GM12878 (cell line): Measurements from ENCODE around the gene DUSP16.

Experiments used
- ASH2L ChIP-seq: fragments of 300-600, 200-600 bp; sonication (generic); IDR thresholded peaks from 2 replicates; pipeline ENCODE4 v1.6.1; 2017; ENCODE audit warnings: low read depth, mild to moderate bottlenecking, borderline replicate concordance
- CBFB ChIP-seq: IDR thresholded peaks from 2 replicates; pipeline ENCODE4 v1.6.1; 2016; ENCODE audit warnings: antibody characterized with exemption, low read depth
- CEBPZ ChIP-seq: fragments of 150-350 bp; IDR thresholded peaks from 2 replicates; pipeline ENCODE4 v1.6.1; 2016; ENCODE audit warnings: low read depth, low read length
- EZH2 ChIP-seq: IDR thresholded peaks from 2 replicates; pipeline ENCODE4 v1.6.1; 2012; ENCODE audit warnings: low read depth, mild to moderate bottlenecking, control low read depth, inconsistent platforms, low read length, borderline replicate concordance; ENCODE audit not compliant: control insufficient read depth
- HCFC1 ChIP-seq: fragments of 150-350 bp; IDR thresholded peaks from 2 replicates; pipeline ENCODE4 v1.6.1; 2014; ENCODE audit warnings: low read length
- MLLT1 ChIP-seq: fragments of 450-650 bp; IDR thresholded peaks from 2 replicates; pipeline ENCODE4 v1.6.1; 2016; ENCODE audit warnings: mild to moderate bottlenecking
- POLR2A ChIP-seq: IDR thresholded peaks from 2 replicates; pipeline ENCODE4 v1.6.1; 2011; ENCODE audit warnings: low read depth, mild to moderate bottlenecking, low read length
- POLR2AphosphoS2 ChIP-seq: IDR thresholded peaks from 2 replicates; pipeline ENCODE4 v1.6.1; 2011; ENCODE audit warnings: low read depth, mild to moderate bottlenecking, low read length, improper control_type of control experiment, moderate library complexity
- REST ChIP-seq: IDR thresholded peaks from 2 replicates; pipeline ENCODE4 v1.6.1; 2012; ENCODE audit warnings: mild to moderate bottlenecking, low read depth, low read length
- TAF1 ChIP-seq: IDR thresholded peaks from 2 replicates; pipeline ENCODE4 v1.6.1; 2011; ENCODE audit warnings: mild to moderate bottlenecking, low read depth, low read length, borderline replicate concordance
- USF1 ChIP-seq: IDR thresholded peaks from 2 replicates; pipeline ENCODE4 v1.6.1; 2011; ENCODE audit warnings: borderline replicate concordance, low read depth, mild to moderate bottlenecking, moderate library complexity, mixed read lengths, low read length; ENCODE audit not compliant: insufficient read depth; ENCODE audit errors: extremely low read length
- ZBTB33 ChIP-seq: fragments of 450-650 bp; IDR thresholded peaks from 2 replicates; pipeline ENCODE4 v1.6.1; 2017; ENCODE audit warnings: mild to moderate bottlenecking
- TF ChIP-seq, protein P1 (sequence below): IDR thresholded peaks from 2 replicates; pipeline ENCODE4 v1.6.1; 2011; ENCODE audit warnings: low read depth, mild to moderate bottlenecking, low read length, moderate library complexity, borderline replicate concordance; ENCODE audit errors: extremely low read depth
- TF ChIP-seq, protein P2 (sequence below), 3 experiments: IDR thresholded peaks in 2 of 3; conservative IDR thresholded peaks in 1 of 3; 2 replicates each; pipeline ENCODE4 v1.5.1; 2011; ENCODE audit warnings: low read depth in 3 of 3, low read length in 3 of 3, mild to moderate bottlenecking in 3 of 3, control low read depth in 2 of 3, moderate library complexity in 2 of 3, inconsistent platforms in 1 of 3, mixed read lengths in 1 of 3; ENCODE audit not compliant: control insufficient read depth in 2 of 3, insufficient read depth in 1 of 3; ENCODE audit errors: extremely low read depth in 1 of 3

- TF ChIP-seq EZH2 (no peak), REST (no peak), HCFC1 (no peak), USF1 (no peak), POLR2A (no peak), TAF1 (no peak), ZBTB33 (no peak), MLLT1 (no peak), POLR2AphosphoS2 (no peak), ASH2L (no peak), CBFB (no peak), CEBPZ (no peak)
- TF ChIP-seq, protein P1, sequence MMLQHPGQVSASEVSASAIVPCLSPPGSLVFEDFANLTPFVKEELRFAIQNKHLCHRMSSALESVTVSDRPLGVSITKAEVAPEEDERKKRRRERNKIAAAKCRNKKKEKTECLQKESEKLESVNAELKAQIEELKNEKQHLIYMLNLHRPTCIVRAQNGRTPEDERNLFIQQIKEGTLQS: no peak
- TF ChIP-seq, protein P2, sequence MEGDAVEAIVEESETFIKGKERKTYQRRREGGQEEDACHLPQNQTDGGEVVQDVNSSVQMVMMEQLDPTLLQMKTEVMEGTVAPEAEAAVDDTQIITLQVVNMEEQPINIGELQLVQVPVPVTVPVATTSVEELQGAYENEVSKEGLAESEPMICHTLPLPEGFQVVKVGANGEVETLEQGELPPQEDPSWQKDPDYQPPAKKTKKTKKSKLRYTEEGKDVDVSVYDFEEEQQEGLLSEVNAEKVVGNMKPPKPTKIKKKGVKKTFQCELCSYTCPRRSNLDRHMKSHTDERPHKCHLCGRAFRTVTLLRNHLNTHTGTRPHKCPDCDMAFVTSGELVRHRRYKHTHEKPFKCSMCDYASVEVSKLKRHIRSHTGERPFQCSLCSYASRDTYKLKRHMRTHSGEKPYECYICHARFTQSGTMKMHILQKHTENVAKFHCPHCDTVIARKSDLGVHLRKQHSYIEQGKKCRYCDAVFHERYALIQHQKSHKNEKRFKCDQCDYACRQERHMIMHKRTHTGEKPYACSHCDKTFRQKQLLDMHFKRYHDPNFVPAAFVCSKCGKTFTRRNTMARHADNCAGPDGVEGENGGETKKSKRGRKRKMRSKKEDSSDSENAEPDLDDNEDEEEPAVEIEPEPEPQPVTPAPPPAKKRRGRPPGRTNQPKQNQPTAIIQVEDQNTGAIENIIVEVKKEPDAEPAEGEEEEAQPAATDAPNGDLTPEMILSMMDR (IDR thresholded peaks at IDR 0.05 in 2 of 3, conservative IDR thresholded peaks at IDR 0.05 in 1 of 3; ENCODE audit: control insufficient read depth in 2 of 3, extremely low read depth in 1 of 3, insufficient read depth in 1 of 3, low read depth in 3 of 3, low read length in 3 of 3): no peak
Measured at GRCh38 chr12:12555656-12556055, 7.0 kb downstream of the DUSP16 start.
